Stimulated activated CD8-positive, alpha-beta memory T cell treated with anti-CD3 and anti-CD28 coated beads, Interleukin-7, amount 100 ng/mL, for 48 hours (primary cell): ENCODE measurements around the gene GUCA1C.

Source experiments
- DNase-seq, 2 donors: peaks; one replicate each; pipeline ENCODE4 v3.0.0-alpha.2; 2020; ENCODE audit warnings: low read depth in 1 of 2; ENCODE audit errors: extremely low read depth in 1 of 2

Gene GUCA1C

GRCh38 chr3:108914774-108915641 lies 38.7 kb downstream of the GUCA1C start:
- peak; percentile 2 to 31 for DNase-seq

- DNase-seq: no peak
Observed at GRCh38 chr3:108909799-108910198, 43.9 kb downstream of the GUCA1C start.

GRCh38 chr3:108907194-108907593 lies 46.5 kb downstream of the GUCA1C start:
- DNase-seq: no peak

GRCh38 chr3:108899530-108899929 lies 54.1 kb downstream of the GUCA1C start:
- no peak for DNase-seq

- DNase-seq: no peak
Observed at GRCh38 chr3:108897883-108898282, 55.8 kb downstream of the GUCA1C start.

GRCh38 chr3:108894981-108895380 lies 58.7 kb downstream of the GUCA1C start:
- DNase-seq: no peak

- DNase-seq: no peak
Observed at GRCh38 chr3:108891833-108892232, 61.8 kb downstream of the GUCA1C start.

GRCh38 chr3:108887777-108888176 lies 65.9 kb downstream of the GUCA1C start:
- no peak for DNase-seq

GRCh38 chr3:108887121-108887520 lies 66.6 kb downstream of the GUCA1C start:
- DNase-seq: no peak

GRCh38 chr3:108883373-108883772 lies 70.3 kb downstream of the GUCA1C start:
- DNase-seq: no peak

- no peak for DNase-seq
Observed at GRCh38 chr3:108882762-108883161, 70.9 kb downstream of the GUCA1C start.

GRCh38 chr3:108879915-108880314 lies 73.8 kb downstream of the GUCA1C start:
- no peak for DNase-seq

- DNase-seq: no peak
Observed at GRCh38 chr3:108877901-108878300, 75.8 kb downstream of the GUCA1C start.

GRCh38 chr3:108863799-108864135 lies 89.9 kb downstream of the GUCA1C start:
- no peak for DNase-seq

- DNase-seq: no peak
Observed at GRCh38 chr3:108862865-108863798, 90.5 kb downstream of the GUCA1C start.

GRCh38 chr3:108861401-108861800 lies 92.3 kb downstream of the GUCA1C start:
- DNase-seq: no peak
